GM12878 (cell line): ENCODE measurements around the gene TLNRD1. TPM values are rescaled to one million over a fixed set of nuclear protein-coding genes. Genes with fewer than 3 reads are reported as not detected.

Experiments used
- ATAC-seq: fragments of 200-7000 bp; cut with Tn5 transposase; 3 replicates; pipeline ENCODE4 v1.9.1; 2020; ENCODE audit warnings: mild to moderate bottlenecking, moderate library complexity
- BruUV-seq: library from RNA; stranded (reverse); fragments of 400-500 nt; replicated peaks from 2 replicates; lab custom pipeline; 2021; lab: Mats Ljungman, UMichigan
- CTCF ChIA-PET: fragments of 300-600 bp; sonication (Branson Sonifier 250); formaldehyde crosslinking; extraction: SDS; loops from one replicate; lab custom pipeline; 2021; ENCODE audit warnings: inconsistent platforms; lab: Yijun Ruan, JAX
- POLR2A ChIA-PET: fragments of 350-600 bp; formaldehyde crosslinking; extraction: SDS; loops from one replicate; lab custom pipeline; 2021; ENCODE audit warnings: inconsistent platforms; lab: Charles Lee
- RAD21 ChIA-PET: fragments of 300-600 bp; sonication (Branson Sonifier 250); formaldehyde crosslinking; loops from one replicate; lab custom pipeline; 2023; ENCODE audit warnings: antibody characterized with exemption; ENCODE audit not compliant: unreplicated experiment; lab: Charles Lee
- SMC1A ChIA-PET: fragments of 300-600 bp; sonication (Branson Sonifier 250); formaldehyde crosslinking; loops from one replicate; lab custom pipeline; 2023; ENCODE audit not compliant: unreplicated experiment, uncharacterized antibody; lab: Charles Lee
- DNase-seq: peaks from one replicate; pipeline ENCODE4 v3.0.0-alpha.2; 2011; ENCODE audit warnings: low read depth, low spot score
- FAIRE-seq: peaks from 3 replicates; lab custom pipeline; 2011; peaks lifted over from hg19 to GRCh38; lab: Jason Lieb, UNC
- H2AFZ ChIP-seq: 2 replicates; pipeline ENCODE4 v1.6.0; 2011; ENCODE audit warnings: low read depth, low read length, control low read depth; ENCODE audit not compliant: control insufficient read depth
- H3K27ac ChIP-seq: 2 replicates; pipeline ENCODE4 v1.5.1; 2011; ENCODE audit warnings: control low read depth; ENCODE audit not compliant: control insufficient read depth, insufficient read depth
- H3K27me3 ChIP-seq, 2 experiments: replicated peaks in 1 of 2; 2 replicates each; pipeline versions ENCODE4 v1.6.0 to v1.6.1; 2011; ENCODE audit warnings: low read length in 1 of 2; ENCODE audit not compliant: control insufficient read depth in 2 of 2, insufficient read depth in 2 of 2
- H3K36me3 ChIP-seq, 2 experiments: 2 replicates each; pipeline ENCODE4 v1.5.1; 2011; ENCODE audit warnings: low read length in 1 of 2; ENCODE audit not compliant: control insufficient read depth in 2 of 2, insufficient read depth in 2 of 2
- H3K4me1 ChIP-seq: 2 replicates; pipeline ENCODE4 v1.6.1; 2011; ENCODE audit warnings: mild to moderate bottlenecking, low read length, moderate library complexity, mixed read lengths; ENCODE audit not compliant: control insufficient read depth, insufficient read depth
- H3K4me2 ChIP-seq: 2 replicates; pipeline ENCODE4 v1.6.0; 2011; ENCODE audit warnings: control low read depth; ENCODE audit not compliant: control insufficient read depth, insufficient read depth
- H3K4me3 ChIP-seq: fragments of 200-600 bp; sonication (generic); 2 replicates; pipeline ENCODE4 v1.5.1; 2016
- H3K79me2 ChIP-seq: 2 replicates; pipeline ENCODE4 v1.6.0; 2011; ENCODE audit warnings: low read length; ENCODE audit not compliant: control insufficient read depth, insufficient read depth
- H3K9ac ChIP-seq: 2 replicates; pipeline ENCODE4 v1.8.0; 2011; ENCODE audit warnings: low read length, control low read depth, mixed read lengths; ENCODE audit not compliant: control insufficient read depth, insufficient read depth
- H3K9me3 ChIP-seq: replicated peaks from 3 replicates; pipeline ENCODE4 v1.5.1; 2011; ENCODE audit warnings: mild to moderate bottlenecking, low read length; ENCODE audit not compliant: control insufficient read depth, insufficient read depth
- H4K20me1 ChIP-seq: 2 replicates; pipeline ENCODE4 v1.6.0; 2011; ENCODE audit not compliant: control insufficient read depth, insufficient read depth
- EED ChIP-seq: sonication (generic); IDR thresholded peaks from 2 replicates; pipeline ENCODE4 v1.6.1; 2016; ENCODE audit warnings: antibody characterized with exemption, low read depth
- IKZF2 ChIP-seq, 2 experiments: fragments of 450-650 bp; IDR thresholded peaks; 2 replicates each; pipeline ENCODE4 v1.6.1; 2017; ENCODE audit warnings: mild to moderate bottlenecking in 2 of 2, moderate library complexity in 2 of 2
- PAX8 ChIP-seq: fragments of 450-650 bp; IDR thresholded peaks from 2 replicates; pipeline ENCODE4 v1.6.1; 2017; ENCODE audit warnings: mild to moderate bottlenecking, moderate library complexity
- ZBTB11 ChIP-seq: fragments of 450-650 bp; formaldehyde crosslinking; IDR thresholded peaks from 2 replicates; pipeline ENCODE4 v1.5.0; 2022; ENCODE audit warnings: mild to moderate bottlenecking, missing genetic modification characterization
- ZNF384 ChIP-seq: IDR thresholded peaks from 2 replicates; pipeline ENCODE4 v1.6.1; 2012; ENCODE audit warnings: low read depth, mild to moderate bottlenecking, low read length, improper control_type of control experiment, borderline replicate concordance
- WGBS: methylation state at CpG from one replicate; pipeline ENCODE4 v1.1.6; 2016; ENCODE audit warnings: low lambda C conversion rate; ENCODE audit not compliant: insufficient replicate concordance, insufficient coverage; ENCODE audit errors: missing lambda C conversion rate; 5-methylcytosine and 5-hydroxymethylcytosine counted together
- in situ Hi-C: fragments of 300-500 bp; cut with MboI; formaldehyde crosslinking; loops from 9 replicates; pipeline ENCODE4 v1.14.3; 2018; ENCODE audit warnings: mixed read lengths
- intact Hi-C: fragments of 100-400 bp; cut with micrococcal nuclease; formaldehyde crosslinking; loops from one replicate; pipeline ENCODE4 v1.14.2; 2022; ENCODE audit not compliant: unreplicated experiment
- polyA plus RNA-seq, 11 experiments: library from polyadenylated mRNA; depleted of rRNA in 4 of 11; unstranded in 6 of 11; stranded (reverse) in 5 of 11; fragments of >200 nt; fragmentation: Nextera tagmentation in 4 of 11; fragmentation: Illumina TruSeq in 1 of 11; extraction: Ambion mirVana in 4 of 11; extraction: Trizol in 1 of 11; gene quantifications; 1 replicate in 1 of 11; 2 replicates in 10 of 11; pipeline versions ENCODE4 v1.2.1 to v1.2.3, GENCODE V29; 2011 to 2016; ENCODE audit warnings: inconsistent platforms in 2 of 11, missing spikeins in 2 of 11, low read depth in 1 of 11
- total RNA-seq, 4 experiments: library from RNA; depleted of rRNA in 3 of 4; stranded (reverse); fragments of >200 nt in 3 of 4; fragmentation: Illumina TruSeq in 1 of 4; extraction: Trizol in 1 of 4; gene quantifications; 2 replicates each; pipeline versions ENCODE4 v1.2.1 to v1.2.3, GENCODE V29; 2013 to 2021

TLNRD1 gene
- total and polyA plus RNA-seq, 10 of the 15 experiments (the other 5 are each of a cell fraction or from before 2014, with no cell fraction given): 2.5 to 44.8 (median 9.1) TPM

GRCh38 chr15:80984856-80985255 is 15.9 kb upstream of the TLNRD1 start:
- H3K4me1 ChIP-seq: peaks cover 5% of the 10 kb centered on the region
- H3K4me3 ChIP-seq: peak overlapping the region; percentile 26; the same call in 1 of the 2 replicates
- ChIA-PET POLR2A (interaction anchor here (0.6 to 1.3 kb wide), 2 partner anchors 17 to 35 kb away, joined by 3 to 5 read pairs; no protein-coding TSS in a partner anchor), CTCF (interaction anchor here (1.2 to 4.7 kb wide), 3 partner anchors 64 to 282 kb away, joined by 3 to 27 read pairs (median 4); no protein-coding TSS in a partner anchor), SMC1A (interaction anchor here (3.0 kb wide), 1 partner anchor 281 kb away, joined by 11 read pairs; no protein-coding TSS in a partner anchor), RAD21 (interaction anchor here (2.4 kb wide), 1 partner anchor 281 kb away, joined by 14 read pairs; no protein-coding TSS in a partner anchor)
- intact Hi-C loops (loop anchor here (1.0 kb wide), 1 partner anchor 38 kb away; no protein-coding TSS in a partner anchor), in situ Hi-C loops (no loop called here)
- WGBS: 24% methylated on average over 9 of the region's 9 CpGs
- ATAC-seq (peak; percentile 16), FAIRE-seq (no peak), DNase-seq (no peak)
- peak overlapping the region; percentile 27 for H3K27ac ChIP-seq
- no peak overlapping the region; the same call in 1 of the 2 replicates for H3K9ac ChIP-seq
- H3K4me2 ChIP-seq: peak overlapping the region; percentile 88
- peak; percentile 37; the same call in 1 of the 2 replicates for TF ChIP-seq EED
- TF ChIP-seq PAX8: 0 out of 2 replicates have a peak, but pooled peaks have one; percentile 38
- TF ChIP-seq ZBTB11: no peak
- TF ChIP-seq ZNF384: no peak
- peak; percentile 56 to 71; a peak in 2 of 4 replicates for TF ChIP-seq IKZF2 (IDR thresholded peaks at IDR 0.05)
- no TSS peak for BruUV-seq
- no peaks in the 10 kb centered on the region for H3K9me3 ChIP-seq
- peak overlapping the region; percentile 21; the same call in 1 of the 2 replicates for H2AFZ ChIP-seq
- H3K79me2 ChIP-seq: peaks cover 65% of the 10 kb centered on the region
- H3K36me3 ChIP-seq: peaks cover 0 to 8% of the 10 kb centered on the region in 2 experiments
- no peaks in the 10 kb centered on the region for H4K20me1 ChIP-seq
- no peaks in the 10 kb centered on the region for H3K27me3 ChIP-seq
